Neural progenitor cell (in vitro differentiated cells): ENCODE data around the gene RABGGTB.

Experiments used
- CTCF ChIP-seq: fragments of 200-600 bp; sonication (generic); IDR thresholded peaks from 2 replicates; pipeline ENCODE4 v1.5.1; 2017; ENCODE audit warnings: antibody characterized with exemption, mild to moderate bottlenecking
- EZH2 ChIP-seq: fragments of 200-600 bp; sonication (generic); IDR thresholded peaks from 2 replicates; pipeline ENCODE4 v1.6.1; 2017; ENCODE audit warnings: antibody characterized with exemption, mild to moderate bottlenecking, moderate library complexity
- EZH2phosphoT487 ChIP-seq: fragments of 200-600 bp; sonication (generic); IDR thresholded peaks from 2 replicates; pipeline ENCODE4 v1.6.1; 2017; ENCODE audit warnings: antibody characterized with exemption

GRCh38 chr1:75785983-75786853, at the start of gene RABGGTB:
- TF ChIP-seq CTCF (no peak), EZH2 (no peak), EZH2phosphoT487 (no peak)
